A673 (cell line): ENCODE data around the gene KANSL2. TPM values are rescaled to one million over a fixed set of nuclear protein-coding genes. Genes with fewer than 3 reads are reported as not detected.

Source experiments
- BruUV-seq: library from RNA; stranded (reverse); fragments of 400-500 nt; replicated peaks from 2 replicates; lab custom pipeline; 2021; lab: Mats Ljungman, UMichigan
- CTCF ChIA-PET: fragments of 300-600 bp; sonication (Branson Sonifier 250); formaldehyde crosslinking; loops from one replicate; lab custom pipeline; 2022; ENCODE audit warnings: antibody characterized with exemption; lab: Charles Lee
- POLR2A ChIA-PET: fragments of 300-600 bp; sonication (Branson Sonifier 250); formaldehyde crosslinking; loops from one replicate; lab custom pipeline; 2022; ENCODE audit warnings: antibody characterized with exemption; ENCODE audit not compliant: low non-redundant PET; lab: Charles Lee
- DNase-seq: peaks from one replicate; pipeline ENCODE4 v3.0.0-alpha.2; 2015; ENCODE audit warnings: low spot score
- H3K27ac ChIP-seq: fragments of 200-600 bp; sonication (generic); 2 replicates; pipeline ENCODE4 v1.5.1; 2016; ENCODE audit warnings: mixed run types, low read depth, mild to moderate bottlenecking, mixed read lengths, antibody characterized with exemption, low read length; ENCODE audit not compliant: poor library complexity, severe bottlenecking
- H3K27me3 ChIP-seq: fragments of 200-600 bp; sonication (generic); replicated peaks from 2 replicates; pipeline ENCODE4 v1.6.1; 2017; ENCODE audit warnings: mixed run types, low read depth, mild to moderate bottlenecking, mixed read lengths, antibody characterized with exemption, low read length; ENCODE audit not compliant: insufficient read depth, poor library complexity
- H3K36me3 ChIP-seq: fragments of 200-600 bp; sonication (generic); 2 replicates; pipeline ENCODE4 v1.6.1; 2016; ENCODE audit warnings: mixed run types, mild to moderate bottlenecking, mixed read lengths, antibody characterized with exemption, low read length; ENCODE audit not compliant: insufficient read depth, poor library complexity, severe bottlenecking
- H3K4me1 ChIP-seq: fragments of 200-600 bp; sonication (generic); 2 replicates; pipeline ENCODE4 v1.6.1; 2017; ENCODE audit warnings: mixed run types, mild to moderate bottlenecking, mixed read lengths, antibody characterized with exemption, low read length; ENCODE audit not compliant: insufficient read depth, poor library complexity, severe bottlenecking
- H3K4me3 ChIP-seq: fragments of 200-600 bp; sonication (generic); 2 replicates; pipeline ENCODE4 v1.5.1; 2016; ENCODE audit warnings: low read depth, mixed run types, mild to moderate bottlenecking, mixed read lengths, low read length; ENCODE audit not compliant: poor library complexity, severe bottlenecking
- H3K9me3 ChIP-seq: fragments of 200-600 bp; sonication (generic); 2 replicates; pipeline ENCODE4 v1.6.1; 2016; ENCODE audit warnings: mixed run types, low read depth, mild to moderate bottlenecking, mixed read lengths, antibody characterized with exemption, low read length; ENCODE audit not compliant: poor library complexity, severe bottlenecking
- EZH2 ChIP-seq: fragments of 200-600 bp; sonication (generic); IDR thresholded peaks from 2 replicates; pipeline ENCODE4 v1.6.1; 2017; ENCODE audit warnings: borderline replicate concordance, low read depth, mild to moderate bottlenecking, mixed read lengths, antibody characterized with exemption, low read length; ENCODE audit not compliant: poor library complexity, severe bottlenecking
- intact Hi-C: fragments of 100-400 bp; cut with micrococcal nuclease; formaldehyde crosslinking; loops from one replicate; pipeline ENCODE4 v1.10.0; 2022; ENCODE audit not compliant: unreplicated experiment
- total RNA-seq: library from RNA; stranded (reverse); gene quantifications from 2 replicates; pipeline ENCODE4 v1.2.3, GENCODE V29; 2021
- TF ChIP-seq, protein P1 (sequence below): fragments of 300-800, 200-600 bp; sonication (generic); conservative IDR thresholded peaks from 2 replicates; pipeline ENCODE4 v1.5.1; 2017; ENCODE audit warnings: low read depth, mild to moderate bottlenecking, antibody characterized with exemption, low read length, moderate library complexity, mixed read lengths

Gene KANSL2
- total RNA-seq, 1 experiment from 2014 or later, result 51.4 TPM

DNA sequence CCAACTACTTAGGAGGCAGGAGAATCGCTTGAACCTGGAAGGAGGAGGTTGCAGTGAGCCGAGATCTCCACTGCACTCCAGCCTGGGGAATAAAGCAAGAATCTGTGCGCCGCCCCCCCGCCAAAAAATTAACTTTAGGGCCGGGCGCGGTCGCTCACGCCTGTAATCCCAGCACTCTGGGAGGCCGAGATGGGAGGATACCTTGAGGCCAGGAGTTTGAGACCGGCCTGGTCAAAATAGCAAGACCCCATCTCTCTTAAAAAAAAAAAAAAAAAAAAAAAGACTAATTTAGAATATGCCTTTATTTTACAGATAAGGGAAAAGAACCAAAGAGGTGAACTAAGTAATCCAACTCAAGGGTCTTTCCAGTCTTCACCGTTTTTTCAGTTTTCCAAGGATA is 1.2 kb downstream of the KANSL2 start:
- Histone ChIP-seq H3K4me3 (peak overlapping the region; percentile 76), H3K27ac (peak overlapping the region; percentile 93), H3K9me3 (no peaks in the 10 kb centered on the region), H3K4me1 (peaks cover 27% of the 10 kb centered on the region), H3K36me3 (peaks cover 51% of the 10 kb centered on the region), H3K27me3 (no peaks in the 10 kb centered on the region)
- BruUV-seq, result no TSS peak
- intact Hi-C loops, result no loop called here
- no peak for TF ChIP-seq EZH2
- TF ChIP-seq, protein P1, sequence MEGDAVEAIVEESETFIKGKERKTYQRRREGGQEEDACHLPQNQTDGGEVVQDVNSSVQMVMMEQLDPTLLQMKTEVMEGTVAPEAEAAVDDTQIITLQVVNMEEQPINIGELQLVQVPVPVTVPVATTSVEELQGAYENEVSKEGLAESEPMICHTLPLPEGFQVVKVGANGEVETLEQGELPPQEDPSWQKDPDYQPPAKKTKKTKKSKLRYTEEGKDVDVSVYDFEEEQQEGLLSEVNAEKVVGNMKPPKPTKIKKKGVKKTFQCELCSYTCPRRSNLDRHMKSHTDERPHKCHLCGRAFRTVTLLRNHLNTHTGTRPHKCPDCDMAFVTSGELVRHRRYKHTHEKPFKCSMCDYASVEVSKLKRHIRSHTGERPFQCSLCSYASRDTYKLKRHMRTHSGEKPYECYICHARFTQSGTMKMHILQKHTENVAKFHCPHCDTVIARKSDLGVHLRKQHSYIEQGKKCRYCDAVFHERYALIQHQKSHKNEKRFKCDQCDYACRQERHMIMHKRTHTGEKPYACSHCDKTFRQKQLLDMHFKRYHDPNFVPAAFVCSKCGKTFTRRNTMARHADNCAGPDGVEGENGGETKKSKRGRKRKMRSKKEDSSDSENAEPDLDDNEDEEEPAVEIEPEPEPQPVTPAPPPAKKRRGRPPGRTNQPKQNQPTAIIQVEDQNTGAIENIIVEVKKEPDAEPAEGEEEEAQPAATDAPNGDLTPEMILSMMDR, result no peak
- ChIA-PET POLR2A (interaction anchor here (0.7 kb wide), 1 partner anchor 46 kb away, joined by 21 read pairs; no protein-coding TSS in a partner anchor), CTCF (no interaction called here)
- no peak for DNase-seq

- ChIA-PET CTCF (no interaction called here), POLR2A (no interaction called here)
- H3K36me3 ChIP-seq, result peaks cover 70% of the 10 kb centered on the region
- H3K9me3 ChIP-seq, result no peaks in the 10 kb centered on the region
- no TSS peak for BruUV-seq
- no peak for DNase-seq
- peak overlapping the region; percentile 76 for H3K4me3 ChIP-seq
- no peaks in the 10 kb centered on the region for H3K27me3 ChIP-seq
- intact Hi-C loops, result no loop called here
- H3K4me1 ChIP-seq, result peaks cover 27% of the 10 kb centered on the region
- H3K27ac ChIP-seq, result no peak overlapping the region
- no peak for TF ChIP-seq EZH2
- TF ChIP-seq, protein P1, result no peak
These were observed 3.4 kb downstream of the KANSL2 start for GRCh38 chr12:48678551-48679185.

- H3K4me1 ChIP-seq, result no peaks in the 10 kb centered on the region
- no peak for DNase-seq
- H3K36me3 ChIP-seq, result peaks cover 92% of the 10 kb centered on the region
- intact Hi-C loops, result no loop called here
- H3K4me3 ChIP-seq, result no peak overlapping the region
- CTCF ChIA-PET, result no interaction called here
- H3K9me3 ChIP-seq, result no peaks in the 10 kb centered on the region
- TF ChIP-seq, protein P1, result no peak
- TF ChIP-seq EZH2, result no peak
- BruUV-seq, result no TSS peak
- H3K27me3 ChIP-seq, result no peaks in the 10 kb centered on the region
- no peak overlapping the region for H3K27ac ChIP-seq
- POLR2A ChIA-PET, result interaction anchor here (0.6 kb wide), 1 partner anchor 14 kb away, joined by 6 read pairs; no protein-coding TSS in a partner anchor
These were observed 10.7 kb downstream of the KANSL2 start for GRCh38 chr12:48671231-48671856.
